NCI-H460 (cell line): ENCODE measurements around the gene LZTFL1. TPM values are rescaled to one million over a fixed set of nuclear protein-coding genes. Genes with fewer than 3 reads are reported as not detected.

ENCODE experiments used
- DNase-seq: peaks from one replicate; pipeline ENCODE4 v3.0.0-alpha.2; 2016; ENCODE audit warnings: low read depth; ENCODE audit errors: extremely low read depth
- total RNA-seq: library from RNA; depleted of rRNA; stranded (reverse); fragments of >200 nt; shearing (Covaris generic); gene quantifications from 2 replicates; pipeline ENCODE4 v1.2.3, GENCODE V29; 2014

The LZTFL1 gene
- total RNA-seq, 1 experiment from 2014 or later, result 25.2 TPM

DNA sequence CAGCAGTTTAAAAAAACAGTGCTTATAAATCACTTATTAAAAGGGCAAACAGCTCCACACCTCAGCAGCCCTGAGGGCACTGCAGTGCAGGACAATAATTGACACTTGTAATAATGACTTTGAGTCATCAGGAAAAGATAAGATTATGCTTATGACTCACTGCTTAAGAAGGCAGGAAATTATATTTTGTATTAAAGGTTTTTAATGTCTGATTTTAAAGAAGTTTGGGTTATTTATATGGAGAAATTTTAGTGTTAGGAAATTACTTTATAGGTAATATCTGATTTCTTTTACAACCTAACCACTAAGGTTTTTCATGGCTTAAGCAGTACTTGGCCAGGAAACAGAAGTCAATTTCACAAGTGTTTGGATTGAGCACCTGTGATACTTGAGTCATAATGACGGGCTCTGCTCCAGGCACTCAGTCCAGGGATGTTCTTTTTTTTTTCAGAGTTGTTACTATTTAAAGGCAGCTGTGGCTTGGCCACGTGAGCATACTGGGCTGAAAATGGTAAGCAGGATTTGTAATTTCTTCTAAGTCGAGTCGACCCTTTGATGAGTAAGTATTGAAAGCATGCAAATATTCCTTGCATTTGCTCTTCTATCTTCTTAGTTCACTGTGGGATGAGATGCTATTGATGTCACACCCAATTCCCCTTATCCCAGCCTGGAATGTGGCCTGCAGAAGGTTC lies 23.9 kb downstream of the LZTFL1 start:
- DNase-seq, result no peak

DNA sequence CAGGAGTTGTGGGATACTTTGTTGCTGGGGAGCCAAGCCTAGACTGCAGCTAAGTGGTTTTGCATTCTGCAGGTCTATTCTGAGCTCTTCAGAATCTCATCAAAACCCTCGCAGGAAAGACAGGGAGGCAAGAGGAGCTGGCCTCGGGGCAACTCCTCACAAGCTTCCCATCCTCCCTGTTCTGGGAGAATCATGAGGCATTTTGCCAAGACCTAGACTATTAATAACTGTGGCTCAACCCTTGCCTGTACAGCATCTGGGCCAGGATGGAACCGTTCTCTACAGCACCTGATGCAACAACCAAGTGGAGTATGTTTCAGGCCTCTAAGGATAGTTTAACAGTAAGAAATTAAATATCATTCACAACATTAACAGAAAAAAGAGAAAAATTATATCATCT lies 25.4 kb downstream of the LZTFL1 start:
- DNase-seq, result no peak

DNA sequence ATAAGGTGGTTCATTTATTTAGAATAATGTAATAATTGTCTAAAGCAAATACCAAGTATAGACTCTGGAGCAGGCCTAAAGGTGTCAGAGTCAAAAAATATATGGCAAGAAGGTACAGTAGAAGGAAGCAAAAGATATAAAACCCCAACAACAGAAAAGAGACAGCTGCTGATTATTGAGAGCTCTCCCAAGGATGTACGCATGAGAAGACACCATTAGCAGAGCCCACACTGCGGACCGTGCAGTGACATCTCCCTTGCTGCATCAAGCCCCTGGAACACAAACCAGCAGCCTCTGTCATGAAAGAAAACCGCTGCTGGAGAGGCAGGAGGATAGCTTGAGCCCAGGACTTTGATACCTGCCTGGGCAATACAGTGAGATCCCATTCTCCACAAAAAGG lies 27.6 kb downstream of the LZTFL1 start:
- no peak for DNase-seq

DNA sequence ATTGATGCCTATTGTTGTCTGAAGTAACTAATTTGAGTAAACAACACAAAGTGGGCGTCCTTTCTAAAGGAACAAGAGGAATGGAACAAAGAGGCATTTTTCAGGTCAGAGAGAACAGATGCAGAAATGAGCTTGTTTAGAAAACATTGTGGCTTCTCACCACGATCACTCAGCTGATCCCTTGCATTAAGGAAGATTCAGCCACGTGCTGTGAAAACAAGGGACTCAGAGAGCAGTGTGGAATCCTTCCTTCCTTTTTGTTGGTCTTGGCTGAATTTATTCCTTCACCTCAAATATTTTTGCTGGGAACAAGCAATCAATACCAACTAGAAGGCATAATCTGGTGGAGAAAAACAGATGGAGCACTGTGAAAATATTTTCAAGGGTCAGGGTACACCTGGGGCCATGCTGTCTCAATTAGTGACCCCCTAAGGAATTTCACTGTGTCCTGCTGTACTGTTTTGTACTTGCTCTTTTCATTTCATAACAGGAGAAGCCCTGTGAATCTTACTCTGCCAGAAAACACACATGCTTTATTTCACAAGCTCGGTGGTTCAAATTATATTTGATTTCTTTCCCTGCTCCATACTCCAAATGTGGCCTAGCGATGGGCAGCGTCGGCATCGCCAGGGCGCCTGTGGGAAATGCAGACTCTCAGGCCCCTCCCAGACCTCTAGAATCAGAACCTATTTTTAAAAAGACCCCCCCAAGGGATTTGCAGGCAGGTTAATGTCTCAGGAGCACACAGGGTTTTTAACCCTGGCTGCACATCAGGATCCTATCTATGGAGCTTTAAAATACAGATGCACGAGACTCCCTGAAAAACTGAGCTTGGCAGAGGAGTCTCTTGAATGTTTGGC lies 34.0 kb downstream of the LZTFL1 start:
- no peak for DNase-seq

DNA sequence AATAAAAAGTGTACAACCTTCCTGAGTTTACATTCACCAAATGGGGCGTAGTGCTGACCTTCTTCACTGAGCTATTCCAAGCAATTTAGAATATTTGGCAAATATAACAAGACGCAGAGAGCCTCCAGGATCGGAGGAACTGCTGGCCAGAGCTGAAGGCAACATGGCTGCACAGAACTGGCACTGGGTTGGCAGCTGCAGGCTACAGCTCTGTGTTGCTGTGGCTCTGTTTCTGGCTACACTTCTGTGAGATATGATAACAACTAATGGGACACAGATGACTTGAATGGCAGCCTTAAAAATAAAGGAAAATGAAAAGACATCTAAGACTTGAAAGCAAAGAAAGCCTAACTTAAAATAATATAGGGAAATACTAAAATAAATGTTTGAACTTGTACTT lies 34.8 kb downstream of the LZTFL1 start:
- no peak for DNase-seq

DNA sequence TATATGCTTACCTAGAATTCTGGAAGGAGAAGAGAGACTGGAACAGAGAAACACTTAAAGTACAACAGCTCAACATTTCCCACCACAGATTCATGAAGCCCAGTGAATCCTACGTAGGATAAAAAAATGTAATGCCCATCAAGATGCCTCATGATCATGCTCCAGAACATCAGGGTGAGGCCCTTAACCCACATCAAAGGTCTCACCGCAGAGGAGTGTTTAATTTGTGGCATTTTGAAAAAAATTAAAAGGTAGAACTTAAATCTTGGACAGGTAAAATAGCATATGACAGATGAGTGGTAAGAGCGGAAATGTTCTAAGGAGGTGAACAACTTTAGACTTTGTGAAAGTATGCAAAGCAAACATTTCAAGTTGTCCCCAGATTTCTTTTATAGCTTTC lies 35.8 kb downstream of the LZTFL1 start:
- DNase-seq, result no peak

DNA sequence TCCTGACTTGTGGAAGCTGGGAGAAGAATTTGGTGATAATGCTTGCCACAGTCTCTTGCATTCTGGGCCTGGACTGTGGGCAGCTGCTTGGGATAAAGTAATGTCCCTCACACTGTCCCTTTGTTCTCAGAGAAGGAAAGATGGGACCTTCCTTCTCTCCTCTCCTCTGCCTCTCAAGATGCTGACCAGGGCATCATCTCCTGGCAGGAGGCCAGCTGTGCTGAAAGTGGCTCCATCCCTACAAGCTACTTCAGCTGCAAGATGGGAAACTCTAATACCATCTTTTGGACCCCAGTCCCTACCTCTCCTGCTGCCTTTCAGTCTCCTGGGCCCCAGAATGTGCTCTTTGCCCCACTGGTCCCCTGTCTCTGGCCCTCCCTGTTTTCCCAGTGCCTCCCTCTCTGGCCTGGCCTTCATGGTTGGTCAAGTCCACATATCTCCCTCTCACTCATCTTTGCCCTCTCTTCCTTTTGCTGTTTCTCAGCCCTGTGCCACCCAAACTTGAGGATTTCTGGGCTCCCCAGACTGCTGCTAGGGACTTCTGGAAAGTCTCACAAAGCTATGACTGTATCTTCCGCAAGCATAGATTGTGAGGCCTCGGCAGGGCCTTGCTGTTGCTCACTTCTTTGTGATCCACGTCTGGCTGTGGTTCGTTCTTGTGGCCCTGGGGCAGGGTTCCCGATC lies 38.5 kb downstream of the LZTFL1 start:
- DNase-seq, result no peak

DNA sequence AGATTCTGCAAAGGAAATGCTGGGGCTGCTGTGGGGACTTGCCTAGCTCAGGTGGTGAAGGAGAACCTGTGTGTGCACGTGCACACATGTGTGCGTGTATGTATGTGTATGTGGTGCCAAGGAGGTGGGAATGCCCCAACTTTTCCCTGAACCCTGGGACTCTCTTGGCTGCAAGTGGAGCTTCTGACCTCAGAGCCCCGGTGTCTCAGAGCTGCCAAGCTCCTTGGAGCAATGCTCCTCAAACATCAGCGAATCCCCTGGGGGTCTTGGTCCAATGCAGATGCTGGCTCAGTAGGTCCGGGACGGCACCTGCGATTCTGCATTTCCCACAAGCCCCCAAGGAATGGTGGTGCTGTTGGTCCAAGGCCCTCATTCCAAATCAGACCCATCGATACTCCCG lies 39.8 kb downstream of the LZTFL1 start:
- DNase-seq, result no peak

DNA sequence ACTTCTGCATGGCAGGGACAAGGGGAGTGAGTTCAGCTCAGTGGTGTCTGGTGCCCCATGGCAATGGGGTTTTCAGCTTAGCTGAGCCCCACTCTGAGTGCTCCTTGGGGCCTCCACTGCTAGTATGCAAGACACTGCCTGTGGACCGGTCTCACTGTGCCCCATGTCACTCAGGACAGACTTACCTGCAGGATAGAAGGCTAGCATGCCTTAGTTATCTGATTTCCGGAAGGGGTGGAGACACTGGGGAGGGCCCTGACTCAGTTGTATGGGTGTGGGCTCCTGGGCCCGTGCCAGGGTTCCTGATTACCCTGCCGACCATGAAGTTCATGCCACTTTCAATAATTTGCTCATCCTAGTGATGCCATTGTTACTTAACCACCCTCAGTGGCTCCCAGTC lies 41.3 kb downstream of the LZTFL1 start:
- DNase-seq, result no peak

DNA sequence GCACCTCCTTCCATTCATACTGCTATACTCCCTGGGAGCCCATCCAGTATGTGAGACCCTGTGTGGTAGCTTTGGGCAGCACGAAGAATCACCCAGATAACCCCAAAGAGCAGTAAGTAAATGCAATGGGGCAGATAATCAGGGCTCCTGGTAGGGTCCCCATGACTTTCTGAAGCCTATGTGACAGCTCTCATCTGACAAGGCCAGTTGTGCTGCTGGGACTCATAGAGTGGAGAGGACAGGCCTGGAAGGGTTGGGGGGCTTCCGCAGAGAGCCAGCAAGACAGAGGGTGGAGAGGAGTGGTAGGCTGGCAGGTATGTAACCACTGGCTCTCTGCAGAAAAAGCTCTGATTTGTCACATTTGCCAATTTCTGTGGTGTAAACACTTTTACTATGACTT lies 42.3 kb downstream of the LZTFL1 start:
- no peak for DNase-seq

DNA sequence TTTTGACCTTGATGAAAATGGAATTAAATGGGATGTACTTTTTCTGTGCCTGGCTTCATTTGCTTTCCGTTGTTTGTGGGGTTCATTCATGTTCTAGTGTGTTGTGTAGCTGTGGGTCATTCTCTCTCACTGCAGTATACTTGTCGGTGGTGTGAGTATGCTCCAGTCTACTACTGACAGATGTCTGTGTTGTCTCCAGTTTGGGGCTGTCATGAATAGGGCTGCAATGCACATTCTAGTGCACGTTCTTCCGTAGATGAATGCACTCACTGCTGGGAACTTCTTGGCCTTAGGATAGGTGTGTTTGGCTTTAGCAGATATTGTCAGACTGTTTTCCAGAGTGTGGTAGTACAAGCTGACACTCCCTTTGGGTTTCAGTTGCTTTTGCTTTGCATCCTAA lies 43.9 kb downstream of the LZTFL1 start:
- no peak for DNase-seq

DNA sequence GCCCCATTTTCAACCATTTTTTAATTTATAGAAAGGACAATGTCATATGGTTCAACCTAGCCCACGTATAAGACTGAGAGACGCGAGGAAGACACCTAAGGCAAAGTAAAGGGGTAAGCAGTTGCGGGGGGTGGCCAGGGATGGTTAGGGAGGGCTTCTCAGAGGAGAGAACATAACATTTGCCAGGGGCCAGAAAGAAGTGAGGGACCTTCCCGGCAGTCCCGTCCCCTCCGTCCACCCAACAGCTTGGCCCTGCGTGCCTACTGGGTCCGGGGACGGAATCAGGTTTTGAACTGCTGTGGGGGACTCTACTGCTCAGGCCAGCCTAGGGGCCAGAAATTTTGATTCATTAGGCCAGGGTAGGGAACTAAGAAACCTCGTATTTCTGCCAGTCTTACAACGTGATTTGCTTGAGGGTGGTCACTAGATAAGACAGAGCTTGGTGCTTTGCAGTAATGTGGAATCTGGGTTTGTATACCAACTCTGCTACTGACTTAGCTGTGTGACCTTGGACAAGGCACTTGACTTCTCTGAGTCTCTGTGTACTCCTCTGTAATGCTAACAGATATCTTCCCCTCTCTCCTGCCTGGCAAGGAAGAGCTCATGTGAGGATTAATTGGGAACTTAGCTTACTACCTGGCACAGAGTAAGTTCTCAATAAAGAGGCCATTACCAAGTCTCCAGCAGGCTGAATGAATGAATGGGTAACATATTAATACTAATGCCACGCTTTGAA lies 44.8 kb downstream of the LZTFL1 start:
- DNase-seq, result no peak

DNA sequence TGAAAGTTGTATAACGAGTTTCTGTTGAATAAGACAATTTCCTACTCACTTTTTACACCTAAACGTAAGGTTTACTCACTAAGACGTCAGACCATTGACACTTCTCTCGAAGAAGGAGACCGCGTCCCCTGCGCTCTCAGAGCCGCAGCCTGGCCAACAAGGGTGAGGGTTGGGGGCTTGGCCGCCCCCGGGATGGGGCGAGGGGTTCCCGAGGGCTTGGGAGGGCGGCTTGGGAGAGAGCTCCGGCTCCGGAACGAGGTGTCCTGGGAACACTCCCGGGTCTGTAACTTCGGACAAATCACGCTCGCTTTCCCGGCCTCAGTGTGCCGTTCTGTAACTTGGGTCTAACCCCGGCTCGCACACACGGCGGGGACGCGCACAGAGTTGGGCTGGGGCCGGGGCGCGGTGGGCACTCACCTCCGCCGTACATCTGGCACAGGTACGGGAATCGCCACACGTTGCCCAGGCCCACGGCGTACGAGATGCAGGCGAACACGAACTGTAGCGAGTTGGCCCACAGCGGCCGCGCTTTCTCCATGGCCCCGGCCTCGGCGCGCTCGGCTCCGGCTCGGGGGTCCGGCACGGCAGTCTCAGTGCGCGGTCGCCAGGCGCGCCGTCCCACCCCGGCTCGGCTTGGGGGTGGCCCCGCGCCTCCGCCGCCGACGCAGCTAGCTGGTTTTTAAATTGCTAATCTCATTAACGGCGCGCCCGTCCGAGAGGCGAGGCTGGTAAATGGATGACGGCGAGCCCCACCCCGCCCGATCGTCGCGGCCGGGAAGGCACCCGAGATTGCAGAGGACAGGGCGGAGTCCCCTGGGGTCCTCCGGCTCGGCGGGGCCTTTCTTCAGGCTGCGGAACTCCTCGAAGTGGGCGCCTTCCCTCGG lies 45.8 kb downstream of the LZTFL1 start, which contains the start of gene SLC6A20:
TSS of gene SLC6A20 (minus strand) at position 655 of the 884 bp plus-strand sequence. CDS start at position 538, 117 bp downstream.
- DNase-seq, result no peak

DNA sequence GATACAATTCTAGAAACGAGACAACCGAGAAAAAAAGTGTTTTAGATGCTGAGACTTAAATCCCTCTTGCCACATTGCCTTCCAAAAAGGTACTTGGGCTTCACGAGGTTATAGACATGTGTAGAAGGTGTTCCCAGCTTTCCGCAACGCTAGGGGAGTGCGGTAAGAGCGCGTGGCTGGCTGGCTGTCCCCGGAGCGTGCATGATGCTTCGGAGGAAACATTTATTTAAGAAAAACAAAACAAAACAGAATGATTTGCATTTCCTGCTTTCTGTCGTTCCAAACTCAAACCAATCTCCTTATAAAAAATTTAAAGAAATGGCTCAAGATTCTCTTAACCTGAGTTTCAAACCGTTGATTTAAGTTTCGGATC lies 46.4 kb downstream of the LZTFL1 start:
- DNase-seq, result no peak

DNA sequence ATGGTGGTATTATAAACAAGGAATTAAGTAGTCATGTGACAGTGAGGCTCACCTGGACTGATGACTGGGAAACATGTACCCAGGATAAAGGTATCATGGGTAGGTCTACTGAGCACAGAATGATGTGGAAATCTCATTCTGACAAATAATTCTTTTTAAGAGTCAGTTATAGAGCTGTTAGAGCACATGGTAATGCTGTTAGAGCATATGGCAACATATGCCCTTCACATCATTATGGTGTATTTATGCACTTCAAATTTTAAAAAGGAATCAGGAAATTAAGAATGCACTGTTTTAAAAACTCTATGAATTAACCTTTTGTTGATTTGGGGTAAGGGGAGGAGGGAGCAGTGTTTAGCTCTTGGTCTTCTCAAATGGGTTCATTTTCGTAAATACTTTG lies 47.3 kb downstream of the LZTFL1 start:
- no peak for DNase-seq

DNA sequence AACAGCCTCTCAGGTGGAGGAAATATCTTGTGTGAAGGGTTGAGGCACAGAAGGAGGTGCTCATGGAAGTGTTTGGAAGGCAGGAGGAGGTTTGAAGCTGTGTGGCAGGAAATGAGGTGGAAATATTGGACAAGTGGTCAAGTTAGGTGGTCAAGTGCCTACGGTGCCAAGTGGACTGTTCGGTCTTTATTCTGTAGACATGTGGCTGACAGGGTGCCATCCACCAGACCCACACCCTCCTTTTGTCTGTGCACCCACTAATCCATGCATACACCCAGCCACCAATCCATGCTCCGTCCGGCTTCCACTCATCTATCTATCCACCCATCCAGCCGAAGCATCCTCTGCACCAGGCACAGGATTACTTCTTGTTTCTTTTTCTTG lies 47.8 kb downstream of the LZTFL1 start:
- DNase-seq, result no peak

DNA sequence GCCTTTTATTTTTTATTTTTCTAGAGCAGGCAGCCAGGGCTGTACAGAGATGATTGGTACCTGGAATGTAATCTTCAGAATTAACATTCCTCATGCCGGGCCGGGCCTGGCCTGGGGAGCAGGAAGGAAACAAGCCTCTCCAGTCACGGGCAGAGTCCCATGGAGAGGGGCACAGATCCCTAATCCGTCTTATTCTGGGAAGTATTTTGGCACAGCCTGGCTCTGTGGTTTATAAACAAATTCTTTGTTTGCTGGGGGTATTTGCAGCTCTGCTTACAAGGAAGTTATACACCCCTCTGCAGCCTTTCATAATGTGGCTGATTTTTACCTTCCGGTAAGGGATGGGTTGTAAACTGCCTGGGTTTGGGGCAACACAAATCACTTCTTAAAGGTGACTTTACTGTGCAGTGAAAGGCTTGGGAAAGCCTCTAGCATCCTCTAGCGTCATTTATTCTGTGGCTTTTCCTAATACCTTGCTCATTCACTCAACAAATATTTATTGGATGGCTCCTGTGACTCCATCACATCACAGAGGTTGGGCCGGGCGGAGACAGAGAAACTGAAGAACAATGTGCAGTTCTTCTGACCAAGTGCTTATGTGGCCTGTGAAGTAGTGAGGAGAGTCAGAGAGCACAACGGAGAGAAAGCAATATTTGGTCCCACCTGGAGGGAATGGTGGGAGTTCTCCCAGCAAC lies 48.3 kb downstream of the LZTFL1 start:
- DNase-seq, result no peak

DNA sequence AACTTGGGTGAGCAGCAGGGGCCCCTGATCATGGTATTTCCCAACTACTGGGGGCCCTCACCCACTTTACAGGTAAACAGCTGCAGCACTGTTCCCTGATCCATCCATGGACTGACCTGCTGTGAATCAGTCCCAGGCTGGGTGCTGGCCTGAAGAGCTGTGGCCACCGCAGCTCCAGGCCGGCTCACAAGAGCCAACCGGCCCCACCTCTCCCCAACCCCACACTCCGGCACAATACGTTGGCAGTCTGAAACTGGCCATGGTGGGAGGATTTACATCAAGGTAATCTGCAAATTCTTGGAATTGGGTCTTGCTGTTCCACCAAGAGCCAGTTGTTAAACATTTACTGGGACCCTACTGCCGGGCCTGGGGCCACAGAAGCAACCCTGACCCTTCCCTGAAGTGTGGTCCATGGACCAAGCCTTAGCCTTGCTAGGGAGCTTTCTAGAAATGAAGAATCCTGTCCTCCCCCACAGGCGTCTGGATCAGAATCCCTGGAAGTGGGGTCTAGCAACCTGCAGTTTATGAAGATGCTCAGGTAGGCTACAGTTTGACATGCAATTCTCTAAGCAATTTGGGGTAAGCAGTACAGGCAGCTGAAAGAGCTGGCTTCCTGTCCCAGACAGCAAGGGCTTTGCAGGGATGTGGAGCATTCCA lies 49.3 kb downstream of the LZTFL1 start:
- DNase-seq, result no peak

DNA sequence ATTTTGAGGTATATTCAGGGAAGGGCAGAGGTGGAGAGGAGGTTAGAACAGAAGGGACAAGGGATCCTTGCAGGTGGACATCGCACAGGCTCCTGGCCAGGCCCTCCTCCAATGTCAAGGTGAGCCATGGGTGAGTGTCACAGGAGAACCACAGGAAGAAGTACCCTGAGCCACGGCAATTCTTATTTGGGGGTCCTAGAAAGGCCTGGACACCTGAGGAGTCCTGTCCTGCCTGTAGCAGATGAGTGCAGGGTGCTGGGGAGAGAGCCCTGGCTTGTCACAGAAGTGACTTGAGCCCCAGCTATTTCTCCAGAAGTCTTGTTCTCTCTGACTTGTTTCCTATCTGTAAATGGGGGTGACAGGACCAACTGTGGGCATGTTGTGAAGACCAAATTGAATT lies 49.9 kb downstream of the LZTFL1 start:
- DNase-seq, result no peak
